GM13977 (cell line): ENCODE results near the gene ZMYND8.

Experiments used
- DNase-seq: peaks from one replicate; pipeline ENCODE4 v3.0.0; 2012; ENCODE audit warnings: low spot score
- in situ Hi-C: fragments of 300-500 bp; cut with MboI; formaldehyde crosslinking; loops from one replicate; pipeline ENCODE4 v1.12.0; 2022; ENCODE audit warnings: low sequenced_read_pairs, low pct_unique_long_range_greater_than_20kb, mixed read lengths, inconsistent platforms; ENCODE audit not compliant: unreplicated experiment
- TF ChIP-seq, protein P1 (sequence below): IDR thresholded peaks from 2 replicates; pipeline ENCODE4 v1.5.1; 2012; ENCODE audit warnings: mild to moderate bottlenecking, control low read depth; ENCODE audit not compliant: insufficient read depth; ENCODE audit errors: extremely low read depth, missing control alignments

The ZMYND8 gene

DNA sequence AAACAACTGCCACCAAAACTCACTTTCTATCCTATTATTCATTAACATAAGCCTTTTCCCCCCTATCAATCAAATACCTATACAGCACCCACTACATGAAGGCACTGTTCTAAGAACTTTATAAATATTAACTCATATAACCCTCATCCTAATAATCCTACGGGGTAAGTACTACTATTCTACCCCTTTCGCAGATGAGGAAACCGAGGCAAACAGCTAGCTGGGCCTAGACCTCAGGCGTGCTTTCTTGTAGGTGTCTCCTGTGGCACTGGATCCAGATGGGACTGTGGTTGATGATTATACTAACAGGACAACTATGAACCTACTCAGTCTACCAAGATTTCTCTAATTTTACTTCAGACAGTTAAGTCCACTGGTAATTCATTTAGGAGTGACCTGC lies 131.6 kb downstream of the ZMYND8 start:
- in situ Hi-C loops = no loop called here
- no peak for DNase-seq
- TF ChIP-seq, protein P1, sequence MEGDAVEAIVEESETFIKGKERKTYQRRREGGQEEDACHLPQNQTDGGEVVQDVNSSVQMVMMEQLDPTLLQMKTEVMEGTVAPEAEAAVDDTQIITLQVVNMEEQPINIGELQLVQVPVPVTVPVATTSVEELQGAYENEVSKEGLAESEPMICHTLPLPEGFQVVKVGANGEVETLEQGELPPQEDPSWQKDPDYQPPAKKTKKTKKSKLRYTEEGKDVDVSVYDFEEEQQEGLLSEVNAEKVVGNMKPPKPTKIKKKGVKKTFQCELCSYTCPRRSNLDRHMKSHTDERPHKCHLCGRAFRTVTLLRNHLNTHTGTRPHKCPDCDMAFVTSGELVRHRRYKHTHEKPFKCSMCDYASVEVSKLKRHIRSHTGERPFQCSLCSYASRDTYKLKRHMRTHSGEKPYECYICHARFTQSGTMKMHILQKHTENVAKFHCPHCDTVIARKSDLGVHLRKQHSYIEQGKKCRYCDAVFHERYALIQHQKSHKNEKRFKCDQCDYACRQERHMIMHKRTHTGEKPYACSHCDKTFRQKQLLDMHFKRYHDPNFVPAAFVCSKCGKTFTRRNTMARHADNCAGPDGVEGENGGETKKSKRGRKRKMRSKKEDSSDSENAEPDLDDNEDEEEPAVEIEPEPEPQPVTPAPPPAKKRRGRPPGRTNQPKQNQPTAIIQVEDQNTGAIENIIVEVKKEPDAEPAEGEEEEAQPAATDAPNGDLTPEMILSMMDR = no peak

DNA sequence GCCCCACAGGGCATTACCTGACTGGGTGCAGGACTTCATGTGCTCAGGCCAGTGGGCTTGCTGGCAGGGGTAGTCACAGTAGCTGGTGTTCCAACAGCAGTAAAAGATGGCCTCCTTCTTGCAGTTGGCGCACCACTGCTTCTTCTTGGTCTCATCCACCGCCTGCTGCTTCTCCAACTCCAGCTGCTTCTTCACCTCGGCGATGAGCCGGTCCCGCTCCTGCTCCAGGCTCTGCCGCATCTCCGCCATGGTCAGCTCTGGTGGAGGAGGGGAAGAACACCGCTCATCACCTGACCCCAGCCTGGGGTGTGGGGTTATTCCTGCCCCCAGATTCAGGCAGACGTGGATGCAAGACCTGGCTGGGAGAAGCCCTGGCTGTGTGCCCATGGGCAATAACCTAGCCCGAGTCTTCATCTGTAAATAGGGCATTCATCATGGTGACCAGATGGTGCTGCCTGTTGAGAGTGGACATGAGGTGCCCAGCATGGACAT lies 132.2 kb downstream of the ZMYND8 start:
- DNase-seq = no peak

DNA sequence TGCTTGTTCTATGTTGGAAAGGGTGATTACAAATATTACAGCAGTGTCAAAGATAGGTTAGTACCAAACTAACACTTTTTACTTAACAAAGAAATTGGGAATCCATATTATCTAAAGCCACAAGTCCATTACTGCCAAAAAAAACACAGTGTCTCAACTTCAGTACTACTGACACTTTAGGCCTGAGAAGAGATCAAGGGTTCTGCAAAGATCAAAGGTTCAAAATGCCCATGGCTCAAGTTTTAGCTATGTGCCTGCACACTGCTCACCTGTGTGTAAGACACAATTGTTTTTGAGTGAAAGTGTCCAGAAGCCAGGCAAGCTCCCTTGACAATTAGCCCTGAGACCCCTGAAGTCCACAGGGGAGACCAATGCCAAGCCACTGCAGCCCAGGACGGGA lies 132.6 kb downstream of the ZMYND8 start:
- in situ Hi-C loops = no loop called here
- TF ChIP-seq, protein P1 = no peak

More for the DNA sequence above, 132.2 kb downstream of the ZMYND8 start:
- in situ Hi-C loops = no loop called here
- TF ChIP-seq, protein P1 = no peak

DNA sequence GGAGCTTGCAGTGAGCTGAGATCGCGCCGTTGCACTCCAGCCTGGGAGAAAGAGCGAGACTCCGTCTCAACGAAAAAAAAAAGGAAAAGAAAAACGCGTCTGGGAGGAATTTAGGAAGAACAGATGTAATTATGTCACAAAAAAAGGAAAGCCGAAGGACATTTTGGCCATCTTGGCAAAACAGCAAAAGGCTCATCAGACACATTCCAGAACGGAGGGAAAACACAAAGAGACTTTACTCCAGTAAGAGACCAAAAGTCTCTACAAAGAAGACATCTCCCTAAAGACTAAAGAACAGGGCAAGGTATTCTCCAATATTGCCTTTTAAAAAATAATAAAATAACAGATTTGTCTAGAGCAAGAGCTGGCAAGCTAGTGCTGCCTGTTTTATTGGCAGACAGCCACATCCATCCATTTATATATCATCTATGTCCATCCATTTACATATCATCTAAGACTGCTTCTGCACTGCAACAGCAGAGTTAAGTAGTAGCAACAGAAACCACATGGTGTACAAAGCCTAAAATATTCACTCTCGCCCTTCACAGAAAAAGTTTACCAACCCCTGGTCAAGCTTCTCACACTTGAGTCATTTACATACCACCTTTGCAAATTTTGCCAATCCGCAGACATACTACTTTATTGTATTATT lies 133.9 kb downstream of the ZMYND8 start:
- in situ Hi-C loops = no loop called here
- no peak for DNase-seq
- TF ChIP-seq, protein P1 = no peak

More for the DNA sequence above, 132.6 kb downstream of the ZMYND8 start:
- DNase-seq = no peak

DNA sequence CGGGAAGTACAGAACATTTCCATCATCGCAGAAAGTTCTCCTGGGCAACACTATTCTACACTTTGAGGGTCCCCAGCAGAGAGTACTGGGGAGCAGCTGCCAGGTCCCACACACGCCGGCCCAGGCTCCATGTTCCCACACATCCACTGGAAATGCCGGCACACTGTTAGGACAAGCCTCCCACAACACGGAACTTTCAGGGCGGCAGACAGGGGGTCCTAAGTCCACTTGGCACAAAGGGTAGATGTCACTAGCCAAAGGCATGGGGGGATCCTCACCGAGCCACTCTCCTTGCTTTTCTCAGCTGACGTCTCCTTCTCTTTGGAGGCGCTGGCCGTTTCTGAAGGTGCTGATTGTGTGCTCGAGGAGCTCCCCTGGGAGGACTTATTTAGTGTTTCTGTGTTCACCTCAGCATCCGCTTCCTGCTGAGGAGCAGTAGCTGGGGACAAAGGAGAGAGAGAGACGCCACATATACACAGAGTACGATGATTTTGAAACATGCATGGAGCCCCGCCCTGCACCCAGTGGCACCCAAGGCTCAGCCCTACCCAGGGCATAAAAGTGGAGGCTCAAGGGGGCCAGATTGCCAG lies 135.4 kb downstream of the ZMYND8 start:
- TF ChIP-seq, protein P1 = no peak
- in situ Hi-C loops = no loop called here
- DNase-seq = no peak

DNA sequence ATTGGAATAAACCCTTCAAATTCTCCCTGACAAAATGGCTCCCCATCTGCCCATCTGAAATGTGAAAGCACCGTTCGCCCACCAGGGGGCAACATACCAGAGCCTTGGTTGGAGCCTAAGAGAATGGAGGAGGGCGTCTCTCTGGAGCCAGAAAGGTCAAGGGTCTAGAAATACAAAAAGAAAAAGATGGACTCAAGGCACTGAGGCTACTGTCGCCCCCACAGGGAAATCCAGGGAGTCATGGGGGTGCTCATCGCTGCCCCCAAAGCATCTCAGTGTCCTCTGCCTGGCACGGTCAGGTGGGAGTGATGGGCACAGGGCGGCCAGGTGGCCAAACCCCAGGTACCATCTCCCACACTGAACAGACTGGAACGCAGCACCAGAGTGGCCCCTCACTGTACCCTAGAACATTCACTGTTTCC lies 136.3 kb downstream of the ZMYND8 start:
- peak; percentile 59 for DNase-seq
- in situ Hi-C loops = no loop called here

More for the DNA sequence above, 136.3 kb downstream of the ZMYND8 start:
- TF ChIP-seq, protein P1 = peak; percentile 58
